B cell (primary cell): ENCODE measurements around the gene FUT3. TPM values are rescaled to one million over a fixed set of nuclear protein-coding genes. Genes with fewer than 3 reads are reported as not detected.

Source experiments
- ATAC-seq: fragments of 200-7000 bp; cut with Tn5 transposase; one replicate; pipeline ENCODE4 v1.10.0; 2021; ENCODE audit warnings: low read depth, mild to moderate bottlenecking, moderate number of reproducible peaks, moderate library complexity
- CTCF ChIA-PET: fragments of 350-600 bp; sonication (Branson Sonifier 250); formaldehyde crosslinking; loops from one replicate; lab custom pipeline; 2021; ENCODE audit warnings: antibody characterized with exemption, inconsistent platforms; lab: Charles Lee
- POLR2A ChIA-PET: fragments of 350-600 bp; sonication (Branson Sonifier 250); formaldehyde crosslinking; loops from one replicate; lab custom pipeline; 2021; ENCODE audit warnings: antibody characterized with exemption; lab: Charles Lee
- DNase-seq: peaks from one replicate; pipeline ENCODE4 v3.0.0; 2013
- H2AFZ ChIP-seq: 2 replicates; pipeline ENCODE4 v1.6.1; 2012; ENCODE audit warnings: mild to moderate bottlenecking, low read depth, low read length; ENCODE audit not compliant: insufficient read depth, poor library complexity, severe bottlenecking
- H3K27ac ChIP-seq, 2 donors: 1 replicate in 1 of 2; 2 replicates in 1 of 2; pipeline ENCODE4 v1.5.1; 2012 to 2013; ENCODE audit warnings: low read length in 2 of 2, mild to moderate bottlenecking in 2 of 2, moderate library complexity in 1 of 2
- H3K27me3 ChIP-seq, 4 experiments: fragments of 200-600 bp in 1 of 4; sonication (generic) in 1 of 4; replicated peaks in 1 of 4; 1 replicate in 2 of 4; 2 replicates in 2 of 4; pipeline versions ENCODE4 v1.6.1 to v1.7.0; 2013 to 2016; ENCODE audit warnings: low read length in 3 of 4, mild to moderate bottlenecking in 2 of 4, mixed read lengths in 1 of 4, moderate library complexity in 1 of 4; ENCODE audit not compliant: insufficient read depth in 4 of 4, control insufficient read depth in 3 of 4; ENCODE audit errors: control extremely low read depth in 1 of 4
- H3K36me3 ChIP-seq, 2 experiments: replicated peaks in 1 of 2; 1 replicate in 1 of 2; 2 replicates in 1 of 2; pipeline versions ENCODE4 v1.6.1 to v1.7.1; 2013; ENCODE audit warnings: low read length in 1 of 2; ENCODE audit not compliant: insufficient read depth in 2 of 2, control insufficient read depth in 1 of 2; ENCODE audit errors: control extremely low read depth in 1 of 2, extremely low read depth in 1 of 2
- H3K4me1 ChIP-seq, 2 donors: fragments of 200-600 bp in 1 of 2; sonication (generic) in 1 of 2; 1 replicate in 1 of 2; 2 replicates in 1 of 2; pipeline versions ENCODE4 v1.5.1 to v1.6.1; 2013 to 2017; ENCODE audit warnings: low read length in 2 of 2; ENCODE audit not compliant: control insufficient read depth in 2 of 2, insufficient read depth in 2 of 2
- H3K4me2 ChIP-seq: replicated peaks from 2 replicates; pipeline ENCODE3; 2012; ENCODE audit warnings: mild to moderate bottlenecking, low read depth, low read length; ENCODE audit not compliant: poor library complexity, severe bottlenecking
- H3K4me3 ChIP-seq, 5 experiments: fragments of 200-600 bp in 1 of 5; sonication (generic) in 1 of 5; 1 replicate in 3 of 5; 2 replicates in 2 of 5; pipeline versions ENCODE4 v1.5.1 to v1.7.0; 2011 to 2016; ENCODE audit warnings: low read length in 4 of 5, mild to moderate bottlenecking in 4 of 5, low read depth in 2 of 5, control low read depth in 1 of 5, moderate library complexity in 1 of 5; ENCODE audit not compliant: insufficient read depth in 1 of 5; ENCODE audit errors: control extremely low read depth in 1 of 5, extremely low read depth in 1 of 5
- H3K79me2 ChIP-seq: fragments of 200-600 bp; sonication (generic); one replicate; pipeline ENCODE4 v1.6.0; 2016; ENCODE audit warnings: low read length; ENCODE audit not compliant: control insufficient read depth, insufficient read depth
- H3K9ac ChIP-seq: fragments of 200-600 bp; sonication (generic); 2 replicates; pipeline ENCODE4 v1.6.1; 2017; ENCODE audit warnings: mild to moderate bottlenecking, low read length, moderate library complexity
- H3K9me3 ChIP-seq, 3 donors: one replicate each; pipeline versions ENCODE4 v1.6.1 to v1.7.1; 2013; ENCODE audit warnings: low read length in 2 of 3; ENCODE audit not compliant: control insufficient read depth in 2 of 3, insufficient read depth in 1 of 3; ENCODE audit errors: control extremely low read depth in 1 of 3
- H4K20me1 ChIP-seq: 2 replicates; pipeline ENCODE4 v1.6.0; 2012; ENCODE audit warnings: mild to moderate bottlenecking, low read length; ENCODE audit not compliant: insufficient read depth, control insufficient read depth, poor library complexity, severe bottlenecking
- H3K27ac Mint-ChIP-seq: one replicate; pipeline ENCODE4 v1.8.0; 2021; ENCODE audit warnings: mixed read lengths
- H3K27me3 Mint-ChIP-seq: one replicate; pipeline ENCODE4 v1.8.0; 2021; ENCODE audit warnings: mixed read lengths
- H3K4me1 Mint-ChIP-seq: one replicate; pipeline ENCODE4 v1.8.0; 2021; ENCODE audit warnings: mixed read lengths
- H3K4me3 Mint-ChIP-seq: one replicate; pipeline ENCODE4 v1.8.0; 2021; ENCODE audit warnings: mixed read lengths
- H3K9me3 Mint-ChIP-seq: one replicate; pipeline ENCODE4 v1.8.0; 2022; ENCODE audit warnings: mixed read lengths; ENCODE audit not compliant: insufficient read depth
- EZH2 ChIP-seq: IDR thresholded peaks from 2 replicates; pipeline ENCODE4 v1.6.1; 2012; ENCODE audit warnings: borderline replicate concordance, low read depth, mild to moderate bottlenecking, moderate library complexity, low read length; ENCODE audit not compliant: insufficient read depth, poor library complexity, severe bottlenecking
- whole genome bisulfite sequencing: methylation state at CpG from one replicate; pipeline ENCODE4 v1.1.5; 2013; ENCODE audit warnings: missing lambda C conversion rate; ENCODE audit not compliant: insufficient coverage; 5-methylcytosine and 5-hydroxymethylcytosine counted together
- intact Hi-C: fragments of 100-400 bp; cut with micrococcal nuclease; formaldehyde crosslinking; loops from one replicate; pipeline ENCODE4 v1.10.0; 2022
- polyA plus RNA-seq: library from polyadenylated mRNA; depleted of rRNA; stranded (reverse); fragments of >200 nt; gene quantifications from 2 replicates; pipeline ENCODE4 v1.2.3, GENCODE V29; 2012
- total RNA-seq, 2 donors: library from RNA; stranded (reverse); fragments of 120-200 nt in 1 of 2; gene quantifications; 1 replicate in 1 of 2; 2 replicates in 1 of 2; pipeline versions ENCODE4 v1.2.3 to v1.2.4, GENCODE V29; 2013 to 2022
- TF ChIP-seq, protein P1 (sequence below): fragments of 200-600 bp; IDR thresholded peaks from one replicate; pipeline ENCODE4 v1.8.0; 2022; ENCODE audit warnings: antibody characterized with exemption, mild to moderate bottlenecking

The FUT3 gene
- total and polyA plus RNA-seq, 2 donors (not counting 1 experiment from before 2014, with no cell fraction given) = not detected

DNA sequence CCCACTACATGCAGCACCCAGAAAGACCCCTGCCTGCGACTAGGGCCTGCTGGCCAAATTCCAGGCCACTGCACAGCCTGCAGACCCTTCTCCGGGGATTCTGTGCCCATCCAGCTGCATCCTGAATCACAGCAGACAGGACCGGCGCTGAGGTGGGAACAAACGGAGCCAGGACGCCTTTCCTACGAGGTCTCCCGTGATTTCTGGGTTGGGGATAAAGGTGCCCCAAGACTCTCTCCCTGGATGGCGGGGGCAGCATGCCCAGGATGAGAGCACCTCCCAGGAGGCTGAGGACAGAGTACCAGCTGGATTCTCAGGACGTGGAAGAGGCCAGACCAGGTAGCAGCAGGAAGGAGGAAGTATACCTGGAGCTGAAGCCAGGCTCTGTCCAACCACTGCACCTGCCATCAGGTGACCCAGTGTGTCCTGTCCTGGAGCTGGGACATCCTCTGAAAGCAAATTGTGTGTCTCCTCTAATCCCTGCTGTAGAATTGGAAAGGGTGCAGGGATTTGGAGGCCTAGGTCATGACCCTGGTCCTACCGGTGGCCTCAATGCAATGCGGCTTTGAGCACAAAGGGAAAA is 22.5 kb upstream of the FUT3 start:
- Histone ChIP-seq H3K9me3 (no peaks in the 10 kb centered on the region), H3K36me3 (no peaks in the 10 kb centered on the region), H4K20me1 (no peaks in the 10 kb centered on the region), H2AFZ (no peak overlapping the region), H3K27me3 (peaks cover 0 to 4% (median 1%) of the 10 kb centered on the region in 4 experiments), H3K27ac (no peak overlapping the region), H3K4me3 (no peak overlapping the region), H3K4me2 (no peak overlapping the region), H3K79me2 (no peaks in the 10 kb centered on the region), H3K4me1 (no peaks in the 10 kb centered on the region), H3K9ac (no peak overlapping the region)
- H3K4me3 Mint-ChIP-seq = no peak overlapping the region
- no peaks in the 10 kb centered on the region for H3K4me1 Mint-ChIP-seq
- H3K27ac Mint-ChIP-seq = no peak overlapping the region
- no peak for TF ChIP-seq EZH2
- TF ChIP-seq, protein P1, sequence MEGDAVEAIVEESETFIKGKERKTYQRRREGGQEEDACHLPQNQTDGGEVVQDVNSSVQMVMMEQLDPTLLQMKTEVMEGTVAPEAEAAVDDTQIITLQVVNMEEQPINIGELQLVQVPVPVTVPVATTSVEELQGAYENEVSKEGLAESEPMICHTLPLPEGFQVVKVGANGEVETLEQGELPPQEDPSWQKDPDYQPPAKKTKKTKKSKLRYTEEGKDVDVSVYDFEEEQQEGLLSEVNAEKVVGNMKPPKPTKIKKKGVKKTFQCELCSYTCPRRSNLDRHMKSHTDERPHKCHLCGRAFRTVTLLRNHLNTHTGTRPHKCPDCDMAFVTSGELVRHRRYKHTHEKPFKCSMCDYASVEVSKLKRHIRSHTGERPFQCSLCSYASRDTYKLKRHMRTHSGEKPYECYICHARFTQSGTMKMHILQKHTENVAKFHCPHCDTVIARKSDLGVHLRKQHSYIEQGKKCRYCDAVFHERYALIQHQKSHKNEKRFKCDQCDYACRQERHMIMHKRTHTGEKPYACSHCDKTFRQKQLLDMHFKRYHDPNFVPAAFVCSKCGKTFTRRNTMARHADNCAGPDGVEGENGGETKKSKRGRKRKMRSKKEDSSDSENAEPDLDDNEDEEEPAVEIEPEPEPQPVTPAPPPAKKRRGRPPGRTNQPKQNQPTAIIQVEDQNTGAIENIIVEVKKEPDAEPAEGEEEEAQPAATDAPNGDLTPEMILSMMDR = no peak
- peaks cover 9% of the 10 kb centered on the region for H3K27me3 Mint-ChIP-seq
- DNase-seq (no peak), ATAC-seq (no peak)
- no peaks in the 10 kb centered on the region for H3K9me3 Mint-ChIP-seq
- intact Hi-C loops = no loop called here
- 95% methylated on average over 12 of the region's 12 CpGs for WGBS
- ChIA-PET CTCF (no interaction called here), POLR2A (no interaction called here)

DNA sequence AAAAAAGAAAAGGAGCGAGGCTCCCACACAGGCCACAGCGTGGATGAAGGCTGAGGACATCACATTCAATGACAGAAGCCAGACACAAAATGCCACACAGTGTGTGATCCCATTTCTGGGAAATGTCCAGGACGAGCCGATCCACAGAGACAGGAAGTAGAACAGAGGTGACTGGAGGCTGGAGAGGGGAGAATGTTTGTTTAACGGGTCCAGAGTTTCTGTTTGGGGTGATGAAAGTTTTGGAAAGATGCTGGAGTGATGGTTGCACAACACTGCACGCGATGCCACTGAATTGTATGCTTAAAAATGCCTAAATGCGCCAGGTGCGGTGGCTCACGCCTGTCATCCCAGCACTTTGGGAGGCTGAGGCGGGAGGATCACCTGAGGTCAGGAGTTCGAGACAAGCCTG is 19.7 kb upstream of the FUT3 start:
- no peaks in the 10 kb centered on the region for H4K20me1 ChIP-seq
- DNase-seq (no peak), ATAC-seq (no peak)
- H3K9ac ChIP-seq = no peak overlapping the region
- H3K4me2 ChIP-seq = no peak overlapping the region
- H3K27ac ChIP-seq = no peak overlapping the region
- intact Hi-C loops = no loop called here
- Mint-ChIP-seq H3K27me3 (no peaks in the 10 kb centered on the region), H3K9me3 (no peaks in the 10 kb centered on the region), H3K27ac (no peak overlapping the region), H3K4me3 (no peak overlapping the region), H3K4me1 (no peaks in the 10 kb centered on the region)
- H3K4me3 ChIP-seq = no peak overlapping the region
- H3K27me3 ChIP-seq = no peaks in the 10 kb centered on the region
- no peaks in the 10 kb centered on the region for H3K9me3 ChIP-seq
- ChIA-PET CTCF (no interaction called here), POLR2A (no interaction called here)
- no peaks in the 10 kb centered on the region for H3K79me2 ChIP-seq
- no peak overlapping the region for H2AFZ ChIP-seq
- no peaks in the 10 kb centered on the region for H3K36me3 ChIP-seq
- WGBS = 94% methylated on average over 10 of the region's 12 CpGs
- no peak for TF ChIP-seq EZH2
- TF ChIP-seq, protein P1 = no peak
- no peaks in the 10 kb centered on the region for H3K4me1 ChIP-seq
